Measurements from ENCODE around the gene CCNK.

CCNK gene

DNA sequence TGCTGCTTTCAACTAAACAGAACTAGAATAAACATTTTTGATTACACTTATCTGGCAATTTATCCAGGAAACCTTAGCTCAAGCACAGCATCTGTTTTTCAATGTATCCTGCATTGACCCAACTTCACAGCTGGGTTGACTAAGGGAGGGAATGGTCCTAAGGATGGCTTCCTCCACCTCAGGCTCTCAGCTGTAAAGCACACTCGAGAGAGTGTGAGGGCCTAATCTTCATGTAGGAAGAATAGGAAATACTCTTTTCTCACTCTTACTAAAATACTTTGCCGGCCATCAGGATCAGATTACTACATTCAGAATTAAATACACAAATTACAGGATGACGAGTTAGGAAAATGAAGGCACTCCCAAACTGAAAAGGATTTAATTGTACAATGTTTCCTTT, 7.8 kb upstream of the CCNK start:
- Histone ChIP-seq H3K27ac (ENCODE audit: low read depth, low read length) (no peak overlapping the region), H3K4me2 (ENCODE audit: low read length) (no peak overlapping the region), H3K27me3 (ENCODE audit: control insufficient read depth, low read length) (no peaks in the 10 kb centered on the region), H3K9me2 (replicated peaks; ENCODE audit: control insufficient read depth, low read length) (no peaks in the 10 kb centered on the region), H3F3A (ENCODE audit: control insufficient read depth, insufficient read depth) (no peaks in the 10 kb centered on the region), H3K36me3 (ENCODE audit: control insufficient read depth, low read length) (no peaks in the 10 kb centered on the region), H3K9me3 (ENCODE audit: control insufficient read depth, insufficient read depth, low read length) (no peaks in the 10 kb centered on the region), H3K4me1 (ENCODE audit: control insufficient read depth, low read length) (peaks cover 5% of the 10 kb centered on the region), H3K79me2 (ENCODE audit: control insufficient read depth, low read length) (peaks cover 99% of the 10 kb centered on the region), H4K20me1 (ENCODE audit: control insufficient read depth, insufficient read depth, low read depth, low read length) (peaks cover 60% of the 10 kb centered on the region), H3K4me3 (ENCODE audit: low read length) (no peak overlapping the region)
- TF ChIP-seq, protein P1, sequence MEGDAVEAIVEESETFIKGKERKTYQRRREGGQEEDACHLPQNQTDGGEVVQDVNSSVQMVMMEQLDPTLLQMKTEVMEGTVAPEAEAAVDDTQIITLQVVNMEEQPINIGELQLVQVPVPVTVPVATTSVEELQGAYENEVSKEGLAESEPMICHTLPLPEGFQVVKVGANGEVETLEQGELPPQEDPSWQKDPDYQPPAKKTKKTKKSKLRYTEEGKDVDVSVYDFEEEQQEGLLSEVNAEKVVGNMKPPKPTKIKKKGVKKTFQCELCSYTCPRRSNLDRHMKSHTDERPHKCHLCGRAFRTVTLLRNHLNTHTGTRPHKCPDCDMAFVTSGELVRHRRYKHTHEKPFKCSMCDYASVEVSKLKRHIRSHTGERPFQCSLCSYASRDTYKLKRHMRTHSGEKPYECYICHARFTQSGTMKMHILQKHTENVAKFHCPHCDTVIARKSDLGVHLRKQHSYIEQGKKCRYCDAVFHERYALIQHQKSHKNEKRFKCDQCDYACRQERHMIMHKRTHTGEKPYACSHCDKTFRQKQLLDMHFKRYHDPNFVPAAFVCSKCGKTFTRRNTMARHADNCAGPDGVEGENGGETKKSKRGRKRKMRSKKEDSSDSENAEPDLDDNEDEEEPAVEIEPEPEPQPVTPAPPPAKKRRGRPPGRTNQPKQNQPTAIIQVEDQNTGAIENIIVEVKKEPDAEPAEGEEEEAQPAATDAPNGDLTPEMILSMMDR (IDR thresholded peaks at IDR 0.05; ENCODE audit: low read depth, low read length, poor library complexity, severe bottlenecking) = no peak
- TF ChIP-seq EZH2phosphoT487 (IDR thresholded peaks at IDR 0.05; ENCODE audit: borderline replicate concordance, low read length) = no peak

DNA sequence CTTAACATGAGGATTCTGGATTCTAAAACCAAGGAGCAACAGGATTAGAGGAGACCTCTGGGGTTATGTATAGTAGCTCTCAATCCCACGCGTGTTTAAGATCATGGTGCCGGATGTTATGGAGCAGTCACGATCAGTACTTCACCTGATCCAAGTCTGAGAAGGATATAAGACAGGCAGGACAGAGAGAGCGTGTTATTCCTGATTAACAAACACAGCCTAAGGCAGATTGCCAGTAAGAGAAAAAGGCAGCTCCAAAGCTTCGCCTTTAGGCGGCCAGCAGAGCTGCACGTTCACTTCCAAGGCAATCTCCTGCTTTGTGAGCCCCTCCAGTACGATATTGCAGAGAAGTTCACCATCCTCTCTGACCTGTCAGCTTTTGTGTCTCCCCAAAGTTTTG, 6.0 kb upstream of the CCNK start:
- TF ChIP-seq EZH2phosphoT487 (IDR thresholded peaks at IDR 0.05; ENCODE audit: borderline replicate concordance, low read length) = no peak
- TF ChIP-seq, protein P1 (IDR thresholded peaks at IDR 0.05; ENCODE audit: low read depth, low read length, poor library complexity, severe bottlenecking) = no peak
- H3K27ac ChIP-seq (ENCODE audit: low read depth, low read length) = no peak overlapping the region
- H3F3A ChIP-seq (ENCODE audit: control insufficient read depth, insufficient read depth) = no peaks in the 10 kb centered on the region
- no peaks in the 10 kb centered on the region for H3K36me3 ChIP-seq (ENCODE audit: control insufficient read depth, low read length)
- no peak overlapping the region for H3K4me2 ChIP-seq (ENCODE audit: low read length)
- H3K27me3 ChIP-seq (ENCODE audit: control insufficient read depth, low read length) = no peaks in the 10 kb centered on the region
- H4K20me1 ChIP-seq (ENCODE audit: control insufficient read depth, insufficient read depth, low read depth, low read length) = peaks cover 65% of the 10 kb centered on the region
- H3K4me1 ChIP-seq (ENCODE audit: control insufficient read depth, low read length) = peaks cover 18% of the 10 kb centered on the region
- H3K79me2 ChIP-seq (ENCODE audit: control insufficient read depth, low read length) = peaks cover 99% of the 10 kb centered on the region
- no peak overlapping the region for H3K4me3 ChIP-seq (ENCODE audit: low read length)
- H3K9me3 ChIP-seq (ENCODE audit: control insufficient read depth, insufficient read depth, low read length) = no peaks in the 10 kb centered on the region
- no peaks in the 10 kb centered on the region for H3K9me2 ChIP-seq (replicated peaks; ENCODE audit: control insufficient read depth, low read length)

DNA sequence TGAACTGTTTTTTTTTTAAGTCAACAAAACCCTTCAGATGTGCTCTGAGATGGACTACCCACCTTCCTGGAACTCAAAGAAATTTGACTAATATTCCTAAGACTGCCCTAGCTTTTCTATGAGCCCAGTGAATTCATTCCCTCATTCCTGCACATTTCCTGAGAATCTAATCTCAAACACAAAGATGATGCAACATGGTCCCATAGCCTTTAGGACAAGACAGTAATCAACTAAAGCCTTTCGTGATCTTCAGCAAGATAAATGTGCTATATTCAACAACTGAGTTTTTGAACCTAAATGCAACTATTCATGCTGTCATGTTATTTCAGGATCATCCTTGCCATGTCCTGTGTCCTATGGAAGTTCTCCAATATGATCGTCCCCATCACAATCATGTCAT, 5.5 kb upstream of the CCNK start:
- Histone ChIP-seq H3K9me2 (replicated peaks; ENCODE audit: control insufficient read depth, low read length) (no peaks in the 10 kb centered on the region), H3F3A (ENCODE audit: control insufficient read depth, insufficient read depth) (no peaks in the 10 kb centered on the region), H4K20me1 (ENCODE audit: control insufficient read depth, insufficient read depth, low read depth, low read length) (peaks cover 60% of the 10 kb centered on the region), H3K79me2 (ENCODE audit: control insufficient read depth, low read length) (peaks cover 95% of the 10 kb centered on the region), H3K4me2 (ENCODE audit: low read length) (no peak overlapping the region), H3K9me3 (ENCODE audit: control insufficient read depth, insufficient read depth, low read length) (no peaks in the 10 kb centered on the region), H3K4me3 (ENCODE audit: low read length) (no peak overlapping the region), H3K27me3 (ENCODE audit: control insufficient read depth, low read length) (no peaks in the 10 kb centered on the region), H3K27ac (ENCODE audit: low read depth, low read length) (no peak overlapping the region), H3K4me1 (ENCODE audit: control insufficient read depth, low read length) (peaks cover 18% of the 10 kb centered on the region), H3K36me3 (ENCODE audit: control insufficient read depth, low read length) (no peaks in the 10 kb centered on the region)
- TF ChIP-seq, protein P1 (IDR thresholded peaks at IDR 0.05; ENCODE audit: low read depth, low read length, poor library complexity, severe bottlenecking) = no peak
- TF ChIP-seq EZH2phosphoT487 (IDR thresholded peaks at IDR 0.05; ENCODE audit: borderline replicate concordance, low read length) = no peak

DNA sequence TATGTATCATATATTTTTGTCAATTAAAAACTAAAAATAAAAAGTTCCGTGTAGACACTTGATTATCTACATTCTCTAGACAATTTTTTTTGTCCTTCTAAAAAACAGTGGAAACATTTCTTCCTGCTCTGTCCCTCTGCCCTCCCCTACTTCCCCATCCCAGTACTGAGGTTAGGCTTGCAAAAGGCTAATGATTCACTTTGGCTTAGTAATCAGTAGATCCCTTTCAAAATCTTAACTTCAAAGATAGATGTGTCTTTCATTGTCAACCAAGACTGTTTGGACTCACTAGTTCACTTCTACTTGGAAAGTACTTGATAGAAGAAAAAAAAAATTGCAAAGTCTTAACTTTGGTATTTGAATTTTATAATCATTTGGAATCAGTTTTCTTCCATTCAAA, 4.3 kb upstream of the CCNK start:
- H4K20me1 ChIP-seq (ENCODE audit: control insufficient read depth, insufficient read depth, low read depth, low read length) = peaks cover 54% of the 10 kb centered on the region
- H3K4me2 ChIP-seq (ENCODE audit: low read length) = no peak overlapping the region
- H3K27me3 ChIP-seq (ENCODE audit: control insufficient read depth, low read length) = no peaks in the 10 kb centered on the region
- no peak overlapping the region for H3K27ac ChIP-seq (ENCODE audit: low read depth, low read length)
- no peaks in the 10 kb centered on the region for H3K9me3 ChIP-seq (ENCODE audit: control insufficient read depth, insufficient read depth, low read length)
- H3K36me3 ChIP-seq (ENCODE audit: control insufficient read depth, low read length) = peaks cover 6% of the 10 kb centered on the region
- H3K4me1 ChIP-seq (ENCODE audit: control insufficient read depth, low read length) = peaks cover 18% of the 10 kb centered on the region
- no peak overlapping the region for H3K4me3 ChIP-seq (ENCODE audit: low read length)
- TF ChIP-seq, protein P1 (IDR thresholded peaks at IDR 0.05; ENCODE audit: low read depth, low read length, poor library complexity, severe bottlenecking) = no peak
- no peak for TF ChIP-seq EZH2phosphoT487 (IDR thresholded peaks at IDR 0.05; ENCODE audit: borderline replicate concordance, low read length)
- H3K79me2 ChIP-seq (ENCODE audit: control insufficient read depth, low read length) = peaks cover 90% of the 10 kb centered on the region
- no peaks in the 10 kb centered on the region for H3F3A ChIP-seq (ENCODE audit: control insufficient read depth, insufficient read depth)
- no peaks in the 10 kb centered on the region for H3K9me2 ChIP-seq (replicated peaks; ENCODE audit: control insufficient read depth, low read length)
